Activated CD8-positive, alpha-beta memory T cell treated with anti-CD3 and anti-CD28 coated beads for 24 hours (primary cell): ENCODE measurements around the gene PCBP3.
"Not testable (repeated sequence)": the region's sequence is repeated elsewhere in the genome, so short reads cannot be mapped to it uniquely, and the experiment has no call there.

ENCODE experiments used
- DNase-seq: peaks from one replicate; pipeline ENCODE4 v3.0.0-alpha.2; 2020

The PCBP3 gene

GRCh38 chr21:45852386-45852785 is 208.9 kb downstream of the PCBP3 start:
- not testable (repeated sequence) for DNase-seq

- DNase-seq: no peak
Observed at GRCh38 chr21:45852886-45853400, 209.4 kb downstream of the PCBP3 start.

- no peak for DNase-seq
Observed at GRCh38 chr21:45853703-45854342, 210.3 kb downstream of the PCBP3 start.

- DNase-seq: peak; percentile 37
Observed at GRCh38 chr21:45854690-45855247, 211.2 kb downstream of the PCBP3 start.

GRCh38 chr21:45855248-45855811 is 211.8 kb downstream of the PCBP3 start:
- DNase-seq: peak; percentile 37

- DNase-seq: peak; percentile 33
Observed at GRCh38 chr21:45856442-45856841, 212.9 kb downstream of the PCBP3 start.

GRCh38 chr21:45856906-45857305 is 213.4 kb downstream of the PCBP3 start:
- DNase-seq: no peak

GRCh38 chr21:45857761-45858160 is 214.2 kb downstream of the PCBP3 start:
- DNase-seq: peak; percentile 24

GRCh38 chr21:45858180-45858579 is 214.7 kb downstream of the PCBP3 start:
- peak; percentile 41 for DNase-seq

- peak; percentile 33 for DNase-seq
Observed at GRCh38 chr21:45859041-45859761, 215.7 kb downstream of the PCBP3 start.

GRCh38 chr21:45859762-45860357 is 216.3 kb downstream of the PCBP3 start:
- DNase-seq: no peak

GRCh38 chr21:45860493-45861155 is 217.1 kb downstream of the PCBP3 start:
- DNase-seq: peak; percentile 24

GRCh38 chr21:45861156-45861870 is 217.8 kb downstream of the PCBP3 start:
- DNase-seq: peak; percentile 46

GRCh38 chr21:45862543-45863207 is 219.2 kb downstream of the PCBP3 start:
- DNase-seq: peak; percentile 17

GRCh38 chr21:45863267-45863666 is 219.7 kb downstream of the PCBP3 start:
- DNase-seq: no peak

GRCh38 chr21:45863751-45864150 is 220.2 kb downstream of the PCBP3 start:
- no peak for DNase-seq

GRCh38 chr21:45864436-45864835 is 220.9 kb downstream of the PCBP3 start:
- peak; percentile 4 for DNase-seq

- DNase-seq: peak; percentile 38
Observed at GRCh38 chr21:45865106-45865835, 221.7 kb downstream of the PCBP3 start.

GRCh38 chr21:45866551-45866950 is 223.0 kb downstream of the PCBP3 start:
- DNase-seq: no peak

- no peak for DNase-seq
Observed at GRCh38 chr21:45867041-45867666, 223.6 kb downstream of the PCBP3 start.
